Esophagus squamous epithelium (tissue), 4 donors: Measurements from ENCODE around the gene FGF8.

Source experiments
- POLR2A ChIP-seq, 4 donors: fragments of 450-650 bp; IDR thresholded peaks; one replicate each; pipeline ENCODE4 v1.6.1; 2017; ENCODE audit warnings: antibody characterized with exemption in 4 of 4, mild to moderate bottlenecking in 4 of 4, moderate library complexity in 3 of 4
- TF ChIP-seq, protein P1 (sequence below), 6 experiments: fragments of 450-650 bp in 4 of 6; fragments of 200-600 bp in 2 of 6; sonication (generic) in 2 of 6; IDR thresholded peaks; one replicate each; pipeline ENCODE4 v1.5.1; 2016 to 2019; ENCODE audit warnings: antibody characterized with exemption in 6 of 6, mild to moderate bottlenecking in 4 of 6, moderate library complexity in 4 of 6

- TF ChIP-seq, protein P1, sequence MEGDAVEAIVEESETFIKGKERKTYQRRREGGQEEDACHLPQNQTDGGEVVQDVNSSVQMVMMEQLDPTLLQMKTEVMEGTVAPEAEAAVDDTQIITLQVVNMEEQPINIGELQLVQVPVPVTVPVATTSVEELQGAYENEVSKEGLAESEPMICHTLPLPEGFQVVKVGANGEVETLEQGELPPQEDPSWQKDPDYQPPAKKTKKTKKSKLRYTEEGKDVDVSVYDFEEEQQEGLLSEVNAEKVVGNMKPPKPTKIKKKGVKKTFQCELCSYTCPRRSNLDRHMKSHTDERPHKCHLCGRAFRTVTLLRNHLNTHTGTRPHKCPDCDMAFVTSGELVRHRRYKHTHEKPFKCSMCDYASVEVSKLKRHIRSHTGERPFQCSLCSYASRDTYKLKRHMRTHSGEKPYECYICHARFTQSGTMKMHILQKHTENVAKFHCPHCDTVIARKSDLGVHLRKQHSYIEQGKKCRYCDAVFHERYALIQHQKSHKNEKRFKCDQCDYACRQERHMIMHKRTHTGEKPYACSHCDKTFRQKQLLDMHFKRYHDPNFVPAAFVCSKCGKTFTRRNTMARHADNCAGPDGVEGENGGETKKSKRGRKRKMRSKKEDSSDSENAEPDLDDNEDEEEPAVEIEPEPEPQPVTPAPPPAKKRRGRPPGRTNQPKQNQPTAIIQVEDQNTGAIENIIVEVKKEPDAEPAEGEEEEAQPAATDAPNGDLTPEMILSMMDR (IDR thresholded peaks at IDR 0.05): no peak
- no peak for TF ChIP-seq POLR2A (IDR thresholded peaks at IDR 0.05)
Measured at GRCh38 chr10:101721806-101722205, 54.1 kb downstream of the FGF8 start.
